Measurements from ENCODE around the gene TBX6.
"Not testable (repeated sequence)": the region's sequence is repeated elsewhere in the genome, so short reads cannot be mapped to it uniquely, and the experiment has no call there.

Gene TBX6

DNA sequence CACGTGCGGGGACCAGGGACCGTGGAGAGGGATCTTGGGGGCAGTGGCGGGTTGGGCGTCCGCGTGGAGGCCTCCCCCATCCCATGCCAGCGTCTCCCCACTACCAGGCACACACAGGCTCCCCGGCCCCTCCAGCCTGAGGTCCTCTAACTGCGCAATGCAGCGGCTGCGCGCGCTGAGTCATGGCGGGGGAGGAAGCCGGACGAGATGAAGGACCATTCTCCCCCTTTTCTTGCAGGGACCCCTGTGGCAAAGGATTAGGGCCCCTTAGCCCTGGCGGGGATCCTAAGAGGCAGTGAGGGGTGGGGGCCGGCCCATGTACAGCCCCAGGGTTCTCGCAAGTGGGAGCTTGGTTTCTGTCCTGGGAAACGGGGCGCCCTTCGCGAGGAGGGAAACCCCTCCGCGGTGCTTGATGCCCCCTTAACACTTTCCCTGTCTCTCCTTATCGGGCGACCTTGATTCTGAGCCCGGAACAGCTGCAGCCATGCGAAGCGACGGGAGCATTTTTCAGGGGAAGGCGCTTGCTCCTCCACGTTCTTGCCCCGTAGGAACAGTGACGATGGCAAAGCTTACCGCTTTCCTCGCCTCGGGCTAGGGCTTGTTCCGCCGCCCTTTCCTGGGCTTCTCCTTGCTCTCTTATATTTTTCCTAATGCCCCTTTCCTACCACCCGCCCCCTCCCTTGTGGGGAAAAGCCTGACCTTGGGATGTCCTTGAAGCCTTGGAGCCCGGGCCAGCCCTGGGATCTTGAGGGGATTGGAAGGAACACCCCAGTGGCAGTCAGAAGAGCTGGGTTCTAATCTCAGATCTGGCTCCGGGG is 25.6 kb downstream of the TBX6 start:
- DNase-seq (ENCODE audit: low spot score) = no peak

DNA sequence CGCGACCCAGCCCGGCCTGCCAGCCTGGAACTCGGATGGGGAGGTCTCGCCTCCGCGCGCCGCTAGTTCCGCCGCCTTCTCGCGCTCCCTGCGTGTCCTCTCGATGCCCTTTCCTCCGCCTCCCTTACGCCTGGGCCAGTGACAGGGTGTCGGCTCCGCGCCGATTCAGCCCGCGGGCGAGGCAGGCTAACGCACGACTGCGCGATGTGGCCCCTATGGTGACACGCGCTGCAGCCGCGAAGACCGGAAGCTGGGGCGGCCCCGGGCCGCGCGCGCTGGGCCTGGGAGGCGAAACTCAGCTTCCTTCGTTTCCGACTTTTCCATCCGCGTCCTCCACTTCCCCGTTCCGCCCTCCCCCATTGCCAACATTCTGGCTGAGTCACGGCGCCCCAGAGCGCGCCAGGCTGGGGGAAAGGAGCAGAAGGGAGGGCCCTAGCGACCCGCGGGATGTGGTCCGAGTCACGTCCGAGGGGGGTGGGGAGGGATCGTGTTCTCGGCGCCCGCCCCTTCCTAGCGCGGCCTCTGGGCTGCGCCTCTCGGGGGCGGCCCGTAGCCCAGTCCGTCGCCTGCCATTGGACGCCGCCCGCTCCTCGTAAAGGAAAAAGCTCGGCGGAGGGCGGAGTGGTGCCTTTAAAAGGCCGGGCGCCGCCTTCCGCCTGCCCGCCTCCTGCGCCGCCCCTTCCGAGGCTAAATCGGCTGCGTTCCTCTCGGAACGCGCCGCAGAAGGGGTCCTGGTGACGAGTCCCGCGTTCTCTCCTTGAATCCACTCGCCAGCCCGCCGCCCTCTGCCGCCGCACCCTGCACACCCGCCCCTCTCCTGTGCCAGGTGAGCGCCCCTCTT is 26.4 kb downstream of the TBX6 start, which contains the start of gene ALDOA:
Gene ALDOA, plus strand, starts transcription at position 659 of the 841 bp plus-strand sequence. CDS start 1,138 bp downstream, outside the sequence.
- peak; percentile 95 for DNase-seq (ENCODE audit: low spot score)

DNA sequence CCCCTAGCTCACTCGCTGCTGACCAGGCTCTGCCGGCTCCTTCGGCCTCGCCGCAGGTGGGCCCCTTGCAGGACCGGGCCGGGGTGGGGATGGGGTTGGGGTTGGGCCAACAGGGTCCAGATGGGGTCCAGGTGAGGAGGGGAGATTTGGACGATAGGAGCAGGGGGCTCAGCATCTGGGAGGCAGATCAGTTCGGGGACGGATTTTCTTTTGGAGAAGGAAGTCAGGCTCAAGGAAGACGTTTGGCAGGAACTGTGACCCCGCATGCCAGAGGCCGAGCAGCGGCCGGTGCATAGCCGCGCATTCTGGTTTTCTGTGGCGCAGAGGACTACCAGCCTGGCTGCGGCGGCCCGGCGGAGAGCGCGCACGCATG is 27.0 kb downstream of the TBX6 start:
- DNase-seq (ENCODE audit: low spot score) = no peak

DNA sequence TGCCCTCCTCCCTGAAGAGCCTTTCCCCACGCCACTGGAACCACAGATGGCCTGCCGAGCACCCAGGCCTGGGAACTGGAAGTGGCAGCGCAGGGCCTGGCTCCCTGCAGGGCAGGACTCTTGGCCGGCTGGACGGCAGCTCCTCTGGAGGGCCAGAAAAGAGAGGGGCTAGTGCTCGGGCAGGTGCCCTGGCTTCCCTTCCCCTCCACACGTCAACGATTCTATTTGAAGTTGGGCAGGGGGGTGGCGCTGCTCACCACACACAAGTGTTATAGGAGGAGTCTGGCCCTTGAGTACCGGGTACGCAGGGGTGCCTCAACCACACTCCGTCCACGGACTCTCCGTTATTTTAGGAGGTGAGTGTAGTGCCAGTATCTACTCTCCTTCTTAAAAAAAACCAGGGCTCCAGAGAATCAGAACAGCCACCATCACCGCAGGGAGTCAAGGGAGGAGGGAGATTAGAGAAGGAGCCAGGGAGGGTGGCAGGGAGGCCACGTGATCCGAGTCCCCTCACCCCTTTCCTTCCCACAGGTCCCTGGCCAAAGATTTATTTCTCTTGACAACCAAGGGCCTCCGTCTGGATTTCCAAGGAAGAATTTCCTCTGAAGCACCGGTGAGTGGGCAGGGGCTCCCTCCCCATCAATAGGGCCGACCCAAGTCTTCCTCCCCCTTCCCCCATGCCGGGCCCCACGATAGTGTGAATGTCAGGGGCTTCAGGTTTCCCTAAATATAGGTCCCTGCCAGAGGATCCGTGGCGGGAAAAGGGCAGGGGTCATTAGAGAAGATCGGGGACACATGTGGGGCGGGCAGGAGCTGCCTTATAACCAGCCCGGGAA is 27.6 kb downstream of the TBX6 start:
- DNase-seq (ENCODE audit: low spot score) = peak; percentile 67

DNA sequence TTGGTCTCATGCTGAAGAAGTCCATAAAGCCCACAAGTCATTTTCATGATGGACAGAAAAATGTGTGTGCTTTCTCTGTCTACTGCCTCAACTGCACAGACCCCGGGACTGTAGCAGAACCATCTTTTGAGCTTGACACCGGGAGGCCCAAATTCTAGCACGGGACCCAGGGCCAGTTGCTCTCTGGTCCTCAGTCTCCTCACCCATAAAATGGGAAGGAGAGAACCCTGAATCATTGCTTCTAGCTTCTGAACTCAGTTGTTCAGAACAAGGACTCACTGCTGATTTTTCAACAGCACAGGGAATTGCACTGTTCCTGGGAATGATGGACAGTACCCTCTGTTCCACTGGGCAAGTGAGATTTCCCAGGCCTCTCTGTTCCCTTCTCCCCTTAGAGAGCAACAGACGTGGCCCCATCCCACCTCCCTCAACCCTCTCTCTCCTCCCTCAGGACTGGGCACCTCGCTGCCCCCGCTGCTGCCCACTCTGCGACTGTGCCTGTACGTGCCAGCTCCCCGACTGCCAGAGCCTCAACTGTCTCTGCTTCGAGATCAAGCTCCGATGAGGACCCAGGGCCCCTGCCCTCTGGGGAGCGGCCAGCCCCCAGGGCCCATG is 28.3 kb downstream of the TBX6 start:
- no peak for DNase-seq (ENCODE audit: low spot score)

DNA sequence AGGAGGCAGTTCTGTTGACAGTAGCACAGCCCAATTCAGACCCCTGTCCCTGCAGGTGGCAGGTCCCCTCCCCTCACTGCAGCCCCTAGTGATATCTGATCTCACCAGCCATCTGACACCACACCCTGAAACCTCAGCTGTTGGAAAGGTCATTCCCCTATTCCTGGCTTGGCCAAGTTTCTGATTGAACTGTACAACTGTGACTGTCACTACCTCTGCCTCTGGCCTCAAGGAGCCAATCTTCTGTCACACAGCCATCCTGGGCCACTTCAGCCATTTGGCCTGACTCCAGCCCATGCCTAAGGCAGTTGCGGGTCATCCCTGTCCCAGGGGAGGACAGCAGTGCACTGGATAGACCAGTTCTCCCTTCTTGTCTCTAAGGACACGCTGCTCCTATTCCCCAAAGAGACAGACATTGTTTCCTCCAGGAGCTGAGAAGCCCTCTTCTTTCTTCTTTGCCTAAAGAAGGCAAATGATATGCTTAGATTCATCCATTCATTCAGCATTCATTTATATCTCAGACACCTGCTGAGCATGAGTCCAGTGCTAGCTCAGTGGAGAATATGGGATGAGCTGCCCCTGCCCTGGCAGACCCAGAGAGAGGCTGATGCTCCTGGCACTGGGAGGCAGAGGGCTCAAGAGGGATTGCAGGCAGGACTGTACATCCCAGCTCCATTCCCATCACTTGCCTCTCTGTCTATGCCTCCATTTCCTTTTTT is 30.7 kb downstream of the TBX6 start:
- DNase-seq (ENCODE audit: low spot score) = no peak

DNA sequence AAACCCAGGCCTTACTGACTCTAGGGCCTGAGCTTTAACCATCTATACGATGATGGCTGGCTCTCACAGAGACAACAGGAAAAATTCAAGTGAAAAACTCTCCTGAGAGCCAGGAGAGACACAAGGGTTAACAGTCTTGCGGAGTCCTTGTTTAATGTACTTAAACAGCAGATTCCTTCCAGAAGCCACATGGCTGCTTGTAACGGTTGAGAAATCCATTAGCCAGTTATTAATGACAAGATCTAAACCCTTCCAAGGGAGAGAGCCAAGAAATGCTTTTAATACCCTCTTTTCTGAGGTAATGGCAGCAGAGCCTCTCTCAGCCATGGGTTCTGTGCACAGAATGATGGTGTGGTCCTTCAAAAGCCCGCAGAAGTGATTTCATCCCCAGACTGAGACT is 31.4 kb downstream of the TBX6 start:
- DNase-seq (ENCODE audit: low spot score) = no peak

DNA sequence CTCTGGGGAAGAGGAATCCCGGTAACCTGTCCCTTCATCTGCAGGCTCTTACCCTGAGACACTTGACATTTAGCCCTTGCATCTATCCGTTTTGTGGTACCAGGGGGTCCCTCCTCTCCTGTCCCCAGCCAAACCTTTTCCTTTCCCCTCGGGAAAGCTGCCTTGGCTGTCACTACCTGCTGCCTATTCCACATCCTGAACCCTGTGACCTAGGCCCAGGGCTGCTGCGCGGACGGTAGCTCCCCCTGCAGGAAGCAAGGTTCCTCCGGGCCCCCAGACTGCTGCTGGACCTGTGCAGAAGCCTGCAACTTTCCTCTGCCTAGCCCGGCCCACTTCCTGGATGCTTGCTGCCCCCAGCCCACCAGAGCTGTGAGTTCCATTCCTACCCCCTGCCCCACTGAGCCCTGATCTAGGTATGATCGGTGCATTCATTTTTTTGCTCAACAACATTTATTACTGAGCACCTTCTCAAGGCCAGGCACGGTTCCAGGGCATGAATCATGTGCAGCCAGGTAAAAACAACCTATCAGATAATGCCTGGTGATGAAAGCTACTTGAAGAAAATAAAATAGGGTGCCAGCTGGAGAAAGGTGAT is 36.7 kb downstream of the TBX6 start:
- DNase-seq (ENCODE audit: low spot score) = peak; percentile 82

DNA sequence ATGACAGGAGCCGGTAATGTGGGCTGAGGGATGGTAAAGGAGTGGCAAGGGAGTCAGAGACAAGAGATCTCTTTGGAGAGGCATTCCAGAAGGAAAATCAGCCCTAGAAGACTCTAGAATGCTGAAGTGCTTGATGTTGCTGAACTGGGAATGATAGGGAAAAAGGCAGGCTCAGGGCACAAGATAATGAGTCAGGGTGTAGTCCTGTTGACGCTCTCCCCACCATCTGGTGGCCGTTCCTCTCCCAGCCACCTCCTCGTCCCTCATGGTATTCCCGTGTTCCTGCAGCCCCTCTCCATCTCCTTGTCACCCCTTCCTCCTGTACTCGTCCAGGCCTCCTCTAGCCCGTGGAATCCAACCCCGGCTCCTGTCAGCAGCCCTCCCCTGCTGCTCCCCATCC is 37.3 kb downstream of the TBX6 start:
- no peak for DNase-seq (ENCODE audit: low spot score)

DNA sequence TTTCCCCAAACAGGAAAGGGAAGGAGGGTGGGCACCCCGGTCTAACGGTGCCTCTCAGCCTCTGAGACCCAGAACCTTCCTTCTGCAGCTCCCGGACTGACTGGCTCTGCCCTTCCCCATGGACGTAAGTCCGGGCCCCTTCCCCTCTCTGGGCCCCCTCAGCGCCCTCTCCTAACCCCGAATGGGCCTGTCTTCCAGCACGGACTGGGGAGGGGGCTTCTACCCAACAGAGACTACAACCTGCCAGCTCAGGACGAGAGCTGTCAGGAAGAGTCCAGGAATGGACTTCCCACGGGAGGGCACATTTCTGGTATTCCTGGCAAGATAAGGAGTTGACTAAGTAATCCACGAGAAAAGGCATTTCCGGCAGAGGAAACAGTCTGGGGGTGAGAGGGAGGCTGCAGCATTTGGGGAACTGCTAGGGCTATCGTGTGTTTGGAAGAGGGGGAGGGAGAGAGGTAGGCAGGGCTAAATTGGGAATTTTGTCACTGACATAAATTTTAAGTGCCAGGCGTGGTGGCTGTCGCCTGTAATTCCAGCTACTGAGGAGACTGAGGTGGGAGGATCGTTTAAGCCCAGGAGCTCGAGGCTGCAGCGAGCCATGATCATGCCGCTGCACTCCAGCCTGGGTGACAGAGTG is 38.2 kb downstream of the TBX6 start:
- no peak for DNase-seq (ENCODE audit: low spot score)

DNA sequence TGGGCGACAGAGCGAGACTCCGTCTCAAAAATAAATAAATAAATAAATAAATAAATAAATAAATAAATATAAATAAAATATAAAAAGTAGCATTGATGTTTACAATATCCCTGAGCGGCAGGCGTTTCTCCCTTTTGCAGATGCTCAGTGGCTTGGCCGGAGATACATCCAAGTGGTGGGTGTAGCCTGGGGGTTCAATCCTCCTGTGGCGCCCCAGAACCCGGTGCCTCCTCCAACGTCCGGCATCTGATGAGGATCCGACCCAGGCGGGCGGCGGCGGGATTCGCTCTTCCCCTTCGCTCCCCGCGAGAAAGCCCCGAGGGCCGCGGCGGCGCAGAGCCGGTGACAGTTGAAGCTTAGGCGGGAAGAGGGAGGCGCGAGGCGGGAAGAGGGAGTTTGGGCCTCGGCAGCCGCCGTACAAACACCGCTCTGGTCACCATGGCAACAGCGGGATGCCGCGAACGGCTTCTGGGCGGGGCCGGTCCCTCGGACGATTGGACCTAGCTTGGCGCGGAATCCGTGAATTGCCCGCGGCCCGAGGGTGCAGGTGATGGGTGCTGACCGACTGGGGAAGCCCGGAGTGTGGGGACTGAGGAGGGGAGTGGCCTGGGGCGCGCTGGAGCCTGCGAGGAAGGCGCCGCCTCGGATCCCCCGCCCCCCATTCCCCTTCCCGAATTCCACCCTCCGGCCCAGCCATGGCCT is 38.9 kb downstream of the TBX6 start:
- peak; percentile 97 for DNase-seq (ENCODE audit: low spot score)

DNA sequence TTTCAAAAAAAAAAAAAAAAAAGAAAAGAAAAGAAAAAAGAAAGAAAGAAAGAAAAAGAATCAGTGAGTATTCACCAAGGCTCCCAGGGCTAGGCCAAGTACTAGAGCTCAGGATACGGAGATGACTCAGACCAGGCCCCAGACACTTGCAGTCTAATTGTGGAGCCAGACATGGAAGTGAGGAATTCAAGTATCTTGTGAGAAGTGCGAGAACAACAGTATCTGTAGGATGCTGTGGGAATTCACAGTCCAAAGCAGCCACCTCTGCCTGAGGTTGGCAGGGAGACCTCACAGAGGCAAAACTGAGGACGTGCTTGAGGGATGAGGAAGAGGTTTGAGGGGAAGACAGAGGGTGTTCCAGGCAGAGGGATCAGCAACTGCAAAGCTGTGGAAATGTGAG is 40.2 kb downstream of the TBX6 start:
- DNase-seq (ENCODE audit: low spot score) = no peak

DNA sequence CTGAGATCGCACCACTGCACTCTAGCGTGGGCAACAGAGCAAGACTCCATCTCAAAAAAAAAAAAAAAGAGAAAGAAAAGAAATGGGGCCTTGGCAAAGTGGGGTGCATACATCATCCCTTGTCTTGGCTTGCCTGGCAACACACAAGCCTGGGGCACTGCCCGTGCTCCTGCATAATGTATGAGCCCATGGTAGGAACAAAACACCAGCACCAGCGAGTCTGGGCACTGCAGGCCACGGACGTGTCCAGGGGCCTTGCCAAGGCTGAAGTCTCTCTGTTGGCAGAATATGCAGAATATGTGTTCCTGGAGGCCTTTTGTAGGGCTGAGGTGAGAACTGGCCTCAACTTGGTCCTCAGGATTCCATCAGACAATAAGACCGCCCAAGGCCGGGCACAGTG is 41.9 kb downstream of the TBX6 start:
- DNase-seq (ENCODE audit: low spot score) = no peak

DNA sequence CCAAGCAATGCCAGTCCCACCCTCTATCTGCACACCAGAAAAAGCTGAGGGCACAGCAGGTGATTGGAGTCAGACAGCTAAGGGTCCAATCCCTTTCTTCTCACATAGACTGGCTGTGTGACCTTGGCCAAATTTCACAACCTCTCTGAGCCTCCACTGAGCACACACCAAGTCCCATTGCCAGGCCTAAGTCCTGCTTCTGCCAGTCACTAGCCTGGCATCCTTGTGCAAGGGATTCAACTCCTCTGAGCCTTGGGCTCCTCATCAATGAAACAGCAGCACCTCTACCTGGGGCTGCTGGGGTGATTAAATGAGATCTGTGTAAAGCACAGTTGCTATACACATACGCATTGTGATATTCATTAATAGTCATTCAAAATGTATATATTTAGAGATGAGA is 45.1 kb downstream of the TBX6 start:
- no peak for DNase-seq (ENCODE audit: low spot score)

DNA sequence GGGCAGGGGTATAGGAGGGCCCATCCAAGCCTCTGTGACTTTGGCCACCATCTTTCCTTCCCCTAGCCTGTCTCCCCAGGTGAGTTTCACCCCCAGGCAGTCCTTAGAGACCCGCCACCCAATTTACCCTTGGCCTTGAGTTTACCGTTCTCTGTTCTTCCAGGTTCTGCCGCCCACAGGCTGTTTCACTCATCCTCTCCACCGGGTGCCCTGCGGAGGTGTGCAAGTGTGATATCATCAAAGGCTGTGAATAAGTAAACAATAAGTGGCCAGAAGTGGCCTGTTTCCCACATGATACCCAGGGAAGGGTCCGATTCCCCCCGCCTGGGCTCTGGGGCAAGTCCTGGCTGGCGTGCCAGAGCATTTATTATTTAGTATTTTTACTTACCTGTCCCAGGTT is 45.5 kb downstream of the TBX6 start:
- DNase-seq (ENCODE audit: low spot score) = no peak

DNA sequence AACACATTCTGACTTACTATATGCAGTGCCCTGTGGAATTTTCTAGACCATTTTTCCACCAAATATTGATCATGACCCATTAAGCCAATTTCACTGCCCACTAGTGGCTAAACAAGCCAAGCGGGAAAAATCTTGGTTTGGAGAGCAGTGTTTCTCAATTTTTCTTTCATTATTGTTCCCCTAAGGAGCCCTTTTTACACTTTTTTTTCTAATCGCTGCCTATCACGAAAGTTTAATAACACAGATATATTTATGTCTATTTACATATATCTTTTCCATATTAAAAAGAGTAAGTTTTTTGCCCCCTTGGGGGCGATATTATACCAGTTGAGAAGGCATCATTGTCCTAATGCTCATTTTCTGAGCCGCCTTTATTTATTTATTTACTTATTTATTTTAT is 49.9 kb downstream of the TBX6 start:
- no peak for DNase-seq (ENCODE audit: low spot score)

DNA sequence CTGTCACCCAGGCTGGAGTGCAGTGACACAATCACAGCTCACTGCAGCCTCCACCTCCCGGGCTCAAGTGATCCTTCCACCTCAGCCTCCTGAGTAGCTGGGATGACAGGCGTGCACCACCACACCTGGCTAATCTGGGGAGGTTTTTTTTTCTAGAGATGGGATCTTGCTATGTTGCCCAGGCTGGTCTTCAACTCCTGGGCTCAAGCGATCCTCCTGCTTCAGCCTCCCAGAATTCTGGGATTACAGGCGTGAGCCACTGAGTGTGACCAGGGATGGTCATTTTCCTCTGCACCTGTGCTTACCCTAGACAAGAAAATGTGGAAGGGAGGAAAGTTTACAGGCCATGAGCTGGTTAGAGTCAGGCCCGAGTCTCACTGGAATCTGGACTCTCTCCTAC is 51.0 kb downstream of the TBX6 start:
- DNase-seq (ENCODE audit: low spot score) = not testable (repeated sequence)

DNA sequence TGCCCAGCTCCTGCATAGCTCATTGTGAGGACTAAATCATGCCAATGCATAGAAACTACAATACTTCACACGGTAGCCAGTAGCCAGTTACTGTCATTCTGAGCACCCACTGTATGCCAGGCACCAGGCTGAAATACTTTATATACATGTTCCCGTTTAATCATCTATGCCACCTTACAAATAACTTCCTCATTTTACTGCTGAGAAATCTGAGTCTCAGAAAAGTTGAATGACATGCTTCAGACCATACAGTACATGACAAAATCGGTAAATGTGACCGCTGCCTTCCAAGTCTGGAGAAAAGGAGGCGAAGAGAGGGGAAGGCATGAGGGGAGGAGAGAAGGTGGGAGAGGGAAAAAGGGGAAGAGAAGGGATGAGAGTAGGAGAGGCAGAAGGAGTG is 51.5 kb downstream of the TBX6 start:
- no peak for DNase-seq (ENCODE audit: low spot score)
